Neural cell (in vitro differentiated cells): ENCODE results near the gene ACTR1B.
A peak's percentile ranks its signal among the peaks of the same experiment; 100 is the strongest.

ENCODE experiments used
- CTCF ChIP-seq: fragments of 450-650 bp; IDR thresholded peaks from 2 replicates; pipeline ENCODE4 v1.5.1; 2014; ENCODE audit warnings: antibody characterized with exemption, mild to moderate bottlenecking, moderate library complexity; ENCODE audit not compliant: poor library complexity, severe bottlenecking
- POLR2AphosphoS5 ChIP-seq: IDR thresholded peaks from 2 replicates; pipeline ENCODE4 v1.6.1; 2012
- RAD21 ChIP-seq: fragments of 450-650 bp; conservative IDR thresholded peaks from 2 replicates; pipeline ENCODE4 v1.6.1; 2014; ENCODE audit warnings: antibody characterized with exemption, mild to moderate bottlenecking, moderate library complexity

- TF ChIP-seq POLR2AphosphoS5 (no peak), RAD21 (peak; percentile 95), CTCF (peak; percentile 96)
Measured at GRCh38 chr2:97697252-97698235, 33.7 kb upstream of the ACTR1B start.
